Non-pigmented ciliary epithelial cell (primary cell): ENCODE data around the gene TBC1D3B.
"Not testable (repeated sequence)": the region's sequence is repeated elsewhere in the genome, so short reads cannot be mapped to it uniquely, and the experiment has no call there.

Experiments used
- DNase-seq: peaks from one replicate; pipeline ENCODE4 v3.0.0-alpha.2; 2010; ENCODE audit warnings: low read depth

Gene TBC1D3B

DNA sequence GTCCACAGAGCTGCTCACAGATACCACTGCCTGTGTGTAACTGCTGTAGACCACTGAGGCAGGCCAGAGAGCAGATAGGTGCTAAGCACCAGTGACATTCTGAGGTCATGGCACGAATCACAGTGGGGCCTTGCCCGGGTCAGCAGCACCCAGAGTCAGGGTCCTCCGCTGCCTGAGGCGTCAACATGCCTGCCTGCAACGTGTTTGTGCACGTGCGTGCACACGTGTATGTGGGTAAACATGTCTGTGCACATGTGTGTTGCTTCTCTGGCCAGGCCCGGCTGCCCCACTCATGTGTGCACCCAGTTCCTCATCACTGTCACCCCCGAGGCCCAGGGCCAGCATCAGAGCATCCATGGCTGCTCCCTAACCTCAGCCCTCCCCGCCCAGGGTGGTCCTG lies at the start of gene TBC1D3B:
TBC1D3B (minus strand) TSS at position 101 of the 400 bp plus-strand sequence. CDS start 1,586 bp downstream, outside the sequence.
- not testable (repeated sequence) for DNase-seq

DNA sequence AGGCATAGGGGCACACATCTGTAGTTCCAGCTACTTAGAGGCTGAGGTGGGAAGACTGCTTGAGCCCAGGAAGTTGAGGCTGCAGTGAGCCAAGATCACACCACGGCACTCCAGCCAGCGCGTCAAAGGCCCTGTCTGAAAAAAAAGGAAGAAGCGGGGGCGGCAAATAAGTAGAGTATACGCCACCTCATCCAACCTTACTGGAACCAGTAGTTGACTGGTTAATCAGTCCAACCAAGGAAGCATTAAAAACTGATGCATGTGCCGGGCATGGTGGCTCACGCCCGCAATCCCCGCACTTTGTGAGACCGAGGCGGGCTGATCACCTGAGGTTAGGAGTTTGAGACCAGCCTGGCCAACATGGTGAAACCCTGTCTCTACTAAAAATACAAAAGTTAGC lies 46.5 kb upstream of the TBC1D3B start:
- not testable (repeated sequence) for DNase-seq

DNA sequence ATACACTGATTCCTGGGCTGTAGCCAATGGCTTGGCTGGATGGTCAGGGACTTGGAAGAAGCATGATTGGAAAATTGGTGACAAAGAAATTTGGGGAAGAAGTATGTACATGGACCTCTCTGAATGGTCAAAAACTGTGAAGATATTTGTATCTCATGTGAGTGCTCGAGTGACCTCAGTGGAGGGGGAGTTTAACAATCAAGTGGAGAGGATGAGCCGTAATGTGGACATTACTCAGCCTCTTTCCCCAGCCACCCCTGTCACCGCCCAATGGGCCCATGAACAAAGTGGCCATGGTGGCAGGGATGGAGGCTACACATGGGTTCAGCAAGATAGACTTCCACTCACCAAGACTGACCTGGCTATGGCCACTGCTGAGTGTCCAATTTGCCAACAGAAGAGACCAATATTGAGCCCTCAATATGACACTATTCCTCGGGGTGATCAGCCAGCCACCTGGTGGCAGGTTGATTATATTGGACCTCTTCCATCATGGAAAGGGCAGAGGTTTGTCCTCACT lies 45.2 kb upstream of the TBC1D3B start:
- not testable (repeated sequence) for DNase-seq

DNA sequence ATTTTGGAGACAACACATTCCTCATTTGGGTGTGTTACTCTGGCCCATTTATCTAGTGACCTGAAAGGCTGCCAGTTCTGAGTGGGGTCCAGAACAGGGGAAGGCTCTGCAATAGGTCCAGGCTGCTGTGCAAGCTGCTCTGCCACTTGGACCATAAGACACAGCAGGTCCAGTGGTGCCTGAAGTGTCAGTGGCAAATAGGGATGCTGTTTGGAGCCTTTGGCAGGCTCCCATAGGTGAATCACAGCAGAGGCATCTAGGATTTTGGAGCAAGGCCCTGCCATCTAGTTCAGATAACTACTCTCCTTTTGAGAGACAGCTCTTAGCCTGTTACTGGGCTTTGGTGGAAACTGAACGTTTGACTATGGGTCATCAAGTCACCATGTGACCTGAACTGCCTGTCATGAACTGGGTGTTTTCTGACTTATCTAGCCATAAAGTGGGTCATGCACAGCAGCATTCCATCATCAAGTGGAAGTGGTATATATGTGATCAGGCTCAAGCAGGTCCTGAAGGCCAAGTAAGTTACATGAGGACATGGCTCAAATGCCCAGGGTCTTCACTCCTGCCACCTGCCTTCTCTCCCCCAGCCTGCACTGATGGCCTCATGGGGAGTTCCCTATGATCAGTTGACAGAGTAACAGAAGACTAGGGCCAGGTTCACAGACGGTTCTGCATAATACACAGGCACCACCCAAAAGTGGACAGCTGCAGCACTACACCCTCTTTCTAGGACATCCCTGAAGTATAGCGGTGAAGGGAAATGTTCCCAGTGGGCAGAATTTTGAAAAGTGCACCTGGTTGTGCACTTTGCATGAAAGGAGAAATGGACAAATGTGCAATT lies 44.5 kb upstream of the TBC1D3B start:
- not testable (repeated sequence) for DNase-seq

DNA sequence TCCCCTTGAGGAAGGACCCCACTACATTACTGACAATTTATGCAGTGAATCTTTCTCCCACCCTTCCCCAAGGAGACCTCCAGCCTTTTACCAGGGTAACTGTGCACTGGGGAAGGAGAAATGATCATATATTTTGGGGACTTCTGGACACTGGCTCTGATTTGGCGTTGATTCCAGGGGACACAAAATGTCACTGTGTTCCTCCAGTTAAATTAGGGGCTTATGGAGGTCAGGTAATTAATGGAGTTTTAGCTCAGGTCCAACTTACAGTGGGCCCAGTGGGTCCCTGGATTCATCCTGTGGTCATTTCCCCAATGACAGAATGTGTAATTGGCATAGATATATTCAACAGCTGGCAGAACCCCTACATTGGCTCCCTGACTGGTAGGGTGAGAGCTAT lies 43.1 kb upstream of the TBC1D3B start:
- DNase-seq = not testable (repeated sequence)

DNA sequence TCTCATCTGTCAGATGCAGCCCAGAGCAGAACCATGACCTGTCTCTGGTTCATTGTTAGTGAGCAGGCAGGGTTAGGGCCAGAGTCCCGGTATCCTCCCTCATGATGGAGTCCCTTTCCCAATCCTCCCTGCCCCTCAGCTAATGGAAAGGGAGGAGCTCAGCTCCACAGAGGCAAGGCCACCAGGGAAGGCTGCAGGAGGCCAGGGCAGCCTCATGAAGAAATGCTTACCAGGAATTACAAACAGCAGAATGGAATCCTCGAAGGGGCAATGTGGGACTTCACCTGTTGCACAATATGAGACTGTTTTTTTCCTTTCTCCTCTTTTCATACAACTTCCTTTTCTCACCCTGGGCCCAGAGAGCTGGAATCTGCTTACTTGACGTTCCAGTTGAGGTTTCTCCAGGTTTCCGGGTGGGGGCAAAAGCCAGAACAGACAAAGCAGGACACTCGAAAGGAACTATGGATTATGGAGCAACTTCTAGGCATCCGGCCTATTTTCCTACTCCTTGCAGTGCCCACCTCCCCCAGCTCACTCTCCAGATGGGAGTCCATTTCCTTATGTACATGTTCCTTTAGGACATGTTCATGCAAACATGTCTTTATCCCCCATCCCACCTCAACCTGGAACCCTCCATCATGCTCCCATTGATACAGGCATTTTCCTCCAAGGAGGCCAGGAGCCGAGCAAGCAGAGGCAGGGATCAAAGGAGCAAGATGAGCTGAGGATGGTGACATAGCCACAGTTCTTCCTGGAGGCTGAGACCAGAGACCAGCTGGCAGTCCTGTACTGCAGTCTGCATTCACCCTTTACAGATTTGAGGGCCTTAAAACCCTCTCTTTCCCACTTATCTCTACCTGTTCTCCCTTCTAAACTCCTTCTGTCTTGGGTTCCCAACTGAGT lies 39.2 kb upstream of the TBC1D3B start:
- not testable (repeated sequence) for DNase-seq

DNA sequence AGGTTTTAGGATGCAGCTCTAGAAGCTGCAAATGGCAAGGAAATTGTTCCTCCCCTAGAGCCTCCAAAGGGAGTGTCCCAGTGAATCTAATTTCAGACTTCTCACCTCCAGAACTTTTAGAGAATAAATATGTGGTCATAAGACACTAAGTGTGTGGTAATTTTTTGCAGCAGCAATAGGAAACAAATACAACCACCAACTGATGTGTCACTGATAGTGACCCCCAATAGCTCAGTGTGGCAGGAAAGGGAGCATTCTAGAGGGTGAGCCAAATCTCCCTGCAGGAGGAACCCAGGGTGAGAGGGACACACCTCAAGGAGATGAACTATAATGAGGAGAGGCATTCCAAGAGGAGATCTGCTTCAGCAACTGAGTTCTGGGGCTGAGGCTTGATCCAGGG lies 38.5 kb upstream of the TBC1D3B start:
- DNase-seq = no peak

DNA sequence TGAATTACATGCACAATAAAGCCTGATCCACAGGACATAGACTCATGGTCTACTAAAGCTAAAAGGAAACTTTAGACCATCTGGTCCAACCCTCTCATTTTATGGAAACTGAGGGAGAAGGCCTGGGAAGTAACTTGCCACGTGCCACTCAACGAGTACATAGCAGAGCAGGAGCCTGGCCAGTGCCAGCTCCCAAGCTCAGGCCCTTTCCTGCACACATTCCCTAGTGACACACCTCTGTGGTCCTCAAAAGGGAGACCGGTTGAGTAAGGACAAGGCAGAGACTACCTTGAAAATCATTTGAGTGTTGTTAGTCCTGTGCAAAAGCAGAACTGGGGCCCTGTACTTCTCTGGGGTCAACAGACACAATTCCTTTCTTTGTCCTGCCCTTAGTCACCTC lies 37.3 kb upstream of the TBC1D3B start:
- DNase-seq = no peak

DNA sequence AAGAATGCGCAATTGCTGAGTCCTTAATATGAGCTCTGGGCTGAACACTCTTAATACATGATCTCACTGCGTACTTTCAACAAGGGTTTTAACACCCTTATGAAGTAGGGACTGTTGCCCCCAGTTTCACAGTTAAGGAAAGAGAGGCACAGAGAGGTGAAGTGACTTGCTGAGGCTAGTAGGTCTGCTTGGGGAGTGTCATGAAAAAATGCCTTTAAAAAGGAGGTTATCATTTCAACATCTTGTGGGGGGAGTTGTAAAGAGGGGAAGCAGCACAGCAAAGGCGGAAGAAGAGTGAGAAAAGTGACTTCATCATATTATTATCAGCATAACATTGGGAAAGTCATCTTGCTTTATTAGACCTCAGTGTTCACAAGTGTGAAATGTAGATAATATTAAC lies 36.5 kb upstream of the TBC1D3B start:
- no peak for DNase-seq

DNA sequence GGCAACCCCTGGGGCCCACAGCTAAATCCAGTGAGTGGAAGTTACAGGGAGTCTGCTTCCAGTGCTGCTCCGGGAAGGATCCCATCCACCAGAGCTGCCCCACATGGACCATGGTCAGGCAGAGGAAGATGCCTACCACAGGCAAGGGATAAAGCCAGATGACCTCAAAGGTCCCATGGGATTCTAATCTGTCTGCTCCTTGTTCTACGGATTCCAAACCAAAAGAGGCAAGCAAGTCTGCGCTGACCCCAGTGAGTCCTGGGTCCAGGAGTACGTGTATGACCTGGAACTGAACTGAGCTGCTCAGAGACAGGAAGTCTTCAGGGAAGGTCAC lies 35.8 kb upstream of the TBC1D3B start:
- DNase-seq = no peak

DNA sequence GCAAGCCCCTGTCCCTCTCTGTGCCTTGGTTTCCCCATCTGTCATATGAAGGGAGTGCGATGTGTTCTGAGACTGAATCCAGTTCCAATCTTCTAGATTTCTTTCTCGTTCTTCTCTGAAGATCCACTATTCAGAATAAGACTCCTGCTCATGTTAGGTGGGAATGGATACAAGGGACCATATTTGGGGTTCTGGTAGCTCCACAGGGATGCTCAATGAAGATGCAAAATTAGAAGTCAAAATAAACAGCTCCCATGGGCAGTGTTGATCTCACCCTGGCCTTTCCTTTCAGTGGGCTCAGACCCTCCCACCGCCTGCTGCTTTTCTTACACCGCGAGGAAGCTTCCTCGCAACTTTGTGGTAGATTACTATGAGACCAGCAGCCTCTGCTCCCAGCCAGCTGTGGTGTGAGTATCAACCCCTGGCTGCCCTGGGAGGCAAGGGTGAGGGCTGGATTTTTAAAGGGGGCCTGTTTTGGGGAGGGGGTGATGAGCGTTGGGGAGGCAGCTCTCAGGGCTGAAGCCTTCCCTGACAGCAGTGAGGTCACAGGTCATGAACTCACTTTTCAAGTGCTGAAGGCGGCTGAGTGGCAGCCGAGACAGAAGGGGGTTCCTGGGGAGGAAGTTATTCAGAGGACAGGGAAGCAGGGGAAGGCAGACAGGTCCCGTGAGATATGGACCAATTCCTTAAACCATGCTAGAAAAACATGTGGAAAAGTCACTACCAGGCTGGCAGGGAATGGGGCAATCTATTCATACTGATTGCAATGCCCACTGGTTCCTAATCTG lies 35.2 kb upstream of the TBC1D3B start:
- not testable (repeated sequence) for DNase-seq

DNA sequence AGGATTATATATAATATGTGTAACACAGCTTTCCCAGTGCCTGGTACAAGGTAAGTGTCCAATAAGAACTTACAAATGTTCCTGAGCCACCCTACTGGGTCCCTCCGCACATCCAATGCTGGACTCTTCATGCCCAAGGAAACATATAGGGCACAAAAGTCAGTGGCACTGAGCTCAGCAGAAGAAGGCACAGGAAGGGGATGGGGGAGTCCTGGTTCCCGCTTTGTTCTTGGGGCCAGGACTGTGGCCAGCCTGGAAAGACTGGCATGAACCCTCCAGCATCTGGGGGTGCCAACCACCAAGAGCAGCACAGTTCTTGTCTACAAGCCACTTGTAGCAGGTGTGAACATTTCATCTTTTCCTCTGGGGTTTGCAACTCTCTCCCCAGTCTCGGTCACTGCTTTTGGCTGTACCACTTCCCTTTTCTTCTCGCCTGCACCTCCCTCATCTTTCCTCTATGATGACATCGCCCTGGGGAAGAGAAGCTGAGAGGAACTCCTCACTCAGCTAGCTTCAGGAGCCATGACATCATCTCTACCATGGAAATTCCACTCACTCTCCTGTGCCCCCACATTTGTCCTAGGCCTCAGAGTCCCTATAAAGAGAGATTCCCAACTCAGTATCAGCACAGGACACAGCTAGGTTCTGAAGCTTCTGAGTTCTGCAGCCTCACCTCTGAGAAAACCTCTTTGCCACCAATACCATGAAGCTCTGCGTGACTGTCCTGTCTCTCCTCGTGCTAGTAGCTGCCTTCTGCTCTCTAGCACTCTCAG lies 34.2 kb upstream of the TBC1D3B start, which contains the start of gene CCL4L2:
CCL4L2 (plus strand) TSS at position 625 of the 773 bp plus-strand sequence.
- not testable (repeated sequence) for DNase-seq

DNA sequence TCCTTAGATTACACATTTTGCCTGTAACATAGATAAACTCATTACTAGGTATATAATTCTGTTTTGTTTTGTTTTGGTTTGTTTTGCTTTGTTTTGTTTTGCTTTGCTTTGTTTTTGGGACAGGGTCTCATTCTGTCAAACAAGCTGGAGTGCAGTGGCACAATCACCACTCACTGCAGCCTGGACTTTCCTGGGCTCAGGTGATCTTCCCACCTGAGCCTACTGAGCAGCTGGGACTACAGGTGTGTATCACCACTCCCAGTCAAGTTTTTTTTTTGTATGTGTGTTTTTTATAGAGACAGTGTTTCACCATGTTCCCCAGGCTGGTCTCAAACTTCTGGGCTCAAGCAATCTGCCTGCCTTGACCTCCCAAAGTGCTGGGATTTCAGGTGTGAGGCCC lies 33.1 kb upstream of the TBC1D3B start:
- DNase-seq = no peak

DNA sequence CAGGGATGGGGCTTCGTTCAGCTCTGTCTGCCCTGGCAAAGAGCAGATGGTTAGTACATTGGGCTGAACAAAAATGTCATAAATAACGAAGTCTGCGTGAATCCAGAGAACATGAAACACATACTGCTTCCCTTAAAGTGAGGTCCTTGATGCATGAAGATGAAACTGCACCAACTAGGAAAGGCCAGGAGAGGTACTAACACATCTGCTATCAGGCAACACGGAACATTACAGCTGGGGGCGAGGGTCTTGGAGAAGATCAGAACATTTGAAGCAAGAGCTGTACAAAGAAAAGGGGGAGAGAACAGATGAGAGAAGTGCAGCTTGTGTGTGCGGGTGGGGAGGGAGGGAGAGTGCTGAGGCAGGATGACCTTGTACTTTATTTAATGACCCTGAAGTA lies 30.9 kb upstream of the TBC1D3B start:
- not testable (repeated sequence) for DNase-seq

DNA sequence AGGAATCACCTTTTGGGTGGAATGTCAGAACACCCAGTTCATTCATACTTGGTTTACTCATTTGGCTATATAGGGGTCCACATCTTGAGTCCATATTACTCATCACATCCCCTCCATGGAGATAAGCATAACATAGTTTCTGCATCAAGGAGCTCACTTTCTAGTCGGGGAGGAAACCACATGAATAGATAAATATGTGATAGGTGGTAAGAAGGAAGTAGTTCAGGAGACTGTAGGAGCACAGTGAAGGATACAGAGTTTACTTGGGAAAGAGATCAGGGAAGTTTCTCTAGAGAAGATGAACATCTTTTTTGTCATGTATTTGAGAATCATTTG lies 30.0 kb upstream of the TBC1D3B start:
- DNase-seq = not testable (repeated sequence)

DNA sequence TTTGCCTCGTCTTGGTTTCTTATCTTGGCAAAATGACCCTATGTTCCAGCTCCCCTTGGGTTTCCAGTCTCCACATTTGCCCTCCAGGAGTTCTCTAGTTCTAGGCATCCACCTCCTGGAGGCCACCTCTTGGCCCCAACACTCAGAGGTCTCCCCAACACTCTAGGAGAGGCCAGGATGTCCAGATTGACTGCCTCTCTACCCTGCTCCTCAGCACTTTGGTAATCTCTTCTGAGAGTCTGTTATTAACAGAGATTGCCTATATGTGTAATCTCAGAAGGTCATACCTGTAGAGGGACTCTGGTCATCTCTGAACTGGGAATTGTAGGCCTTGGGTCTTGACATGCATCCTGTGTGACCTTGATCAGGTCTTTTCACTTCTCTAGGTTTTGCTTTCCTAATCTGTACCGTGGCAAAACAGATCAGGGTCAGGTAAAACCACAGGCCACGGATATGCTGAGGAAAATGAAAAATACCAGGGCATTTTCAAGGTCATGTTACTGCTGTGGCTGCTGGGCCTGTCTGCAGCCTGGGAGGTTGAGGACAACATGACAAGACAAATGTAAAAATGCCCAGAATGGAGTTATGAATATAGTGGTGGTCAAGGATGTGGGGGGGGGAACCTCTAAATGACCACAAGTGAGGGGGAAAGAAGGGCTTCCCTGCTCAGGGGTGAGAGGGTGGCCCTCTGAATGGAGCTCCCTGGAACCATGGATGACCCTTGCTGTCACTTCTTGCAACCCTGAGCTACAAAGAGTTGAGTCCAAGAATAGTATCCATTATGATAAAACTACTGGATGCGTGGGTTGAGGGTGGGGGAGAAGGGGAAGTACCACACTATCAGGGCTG lies 29.4 kb upstream of the TBC1D3B start:
- no peak for DNase-seq

DNA sequence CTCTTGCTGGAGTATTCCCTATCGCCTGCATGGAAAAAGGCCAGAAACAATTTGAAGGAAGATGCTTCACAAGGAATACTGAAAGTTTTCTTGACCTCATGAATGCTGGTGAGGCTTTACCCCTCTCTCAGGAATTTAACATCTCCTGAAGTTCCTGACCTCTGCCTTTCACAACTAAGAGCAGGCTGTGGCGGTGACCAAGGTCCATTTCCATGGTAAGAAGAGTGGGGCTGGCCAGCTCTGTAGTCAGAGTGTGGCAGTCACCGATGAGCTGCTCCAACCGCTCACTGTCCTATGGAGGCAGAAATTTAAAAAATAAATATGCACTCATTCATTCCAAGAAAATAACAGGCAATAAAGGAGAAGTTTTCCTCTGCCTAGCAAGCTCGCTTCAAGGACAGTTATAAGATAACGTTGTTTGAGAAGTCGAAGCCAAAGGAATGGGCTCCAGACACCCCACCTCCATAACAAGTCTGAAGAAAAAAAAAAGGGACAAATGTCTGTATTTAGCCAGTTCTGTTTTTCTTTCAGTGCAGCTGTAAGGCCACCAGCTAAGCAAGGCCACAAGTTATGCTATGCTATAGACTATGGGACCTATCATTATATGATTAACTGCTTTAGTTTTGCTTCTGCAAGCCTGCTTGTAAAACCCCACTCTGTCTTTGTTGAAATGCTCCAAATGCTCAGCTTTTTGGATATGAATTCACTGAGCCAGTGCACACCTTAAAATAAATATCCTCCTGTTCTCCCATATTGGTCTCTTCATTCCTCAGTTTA lies 28.5 kb upstream of the TBC1D3B start:
- DNase-seq = no peak

DNA sequence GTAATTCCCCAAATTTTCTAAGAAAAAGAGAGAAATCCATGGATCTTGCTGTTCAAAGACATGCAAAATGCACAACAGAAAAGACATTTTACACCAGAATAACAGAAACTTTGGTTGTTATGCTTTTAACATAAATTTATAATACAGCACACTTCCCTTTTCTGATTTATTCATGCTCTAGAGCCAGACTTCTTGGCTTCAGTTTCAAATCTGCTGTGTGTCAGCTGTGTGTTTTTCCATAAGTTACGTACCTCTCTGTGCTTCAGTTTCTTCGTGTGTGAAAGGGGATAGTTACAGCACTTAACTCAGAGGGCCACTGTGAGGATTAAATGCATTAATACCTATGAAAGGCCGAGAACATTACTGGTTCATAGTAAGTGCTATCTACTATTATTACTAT lies 26.9 kb upstream of the TBC1D3B start:
- DNase-seq = no peak

DNA sequence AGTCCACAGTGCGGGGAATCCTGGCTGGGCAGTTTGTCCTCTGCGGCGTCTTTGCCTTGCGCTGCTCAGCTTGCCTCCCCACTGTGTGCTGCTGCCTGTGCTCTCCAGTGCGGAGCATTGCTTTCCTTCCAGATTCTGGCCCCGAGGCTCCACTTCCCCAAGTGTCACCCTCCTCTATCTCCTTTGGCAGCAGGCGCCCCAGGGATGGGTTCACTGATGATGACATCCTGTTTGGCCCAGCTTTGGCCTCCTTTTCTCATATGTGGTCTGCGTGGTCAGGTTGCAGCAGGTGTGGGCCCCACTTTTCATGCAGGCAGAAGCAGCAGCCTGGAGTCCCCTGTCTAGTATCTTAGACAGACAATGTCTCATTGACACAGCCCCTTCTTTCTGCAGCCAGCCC lies 25.1 kb upstream of the TBC1D3B start:
- not testable (repeated sequence) for DNase-seq
